HepG2 (cell line): ENCODE measurements around the gene NYAP2. TPM values are rescaled to one million over a fixed set of nuclear protein-coding genes. Genes with fewer than 3 reads are reported as not detected.
A peak's percentile ranks its signal among the peaks of the same experiment; 100 is the strongest.

Experiments used
- ATAC-seq: fragments of 200-7000 bp; cut with Tn5 transposase; 3 replicates; pipeline ENCODE4 v1.9.1; 2020; ENCODE audit warnings: mild to moderate bottlenecking, moderate library complexity
- BruUV-seq: library from RNA; stranded (reverse); fragments of 400-500 nt; replicated peaks from 2 replicates; lab custom pipeline; 2021; lab: Mats Ljungman, UMichigan
- CTCF ChIA-PET: fragments of 300-600 bp; formaldehyde crosslinking; extraction: SDS; loops from one replicate; lab custom pipeline; 2021; ENCODE audit warnings: low total read pairs, inconsistent platforms, low intra/inter-chr PET ratio; lab: Yijun Ruan, JAX
- POLR2A ChIA-PET: fragments of 350-600 bp; sonication (Branson Sonifier 250); formaldehyde crosslinking; loops from one replicate; lab custom pipeline; 2020; ENCODE audit warnings: antibody characterized with exemption, inconsistent platforms; lab: Yijun Ruan, JAX
- DNase-seq: peaks from one replicate; pipeline ENCODE4 v3.0.0-alpha.2; 2015; ENCODE audit warnings: low spot score
- FAIRE-seq: peaks from 3 replicates; lab custom pipeline; 2011; peaks lifted over from hg19 to GRCh38; lab: Jason Lieb, UNC
- H2AFZ ChIP-seq: one replicate; pipeline ENCODE4 v1.6.1; 2011; ENCODE audit warnings: low read length, inconsistent platforms
- H3K27ac ChIP-seq: fragments of 300-600 bp; 3 replicates; pipeline ENCODE4 v1.8.0; 2011; ENCODE audit warnings: mixed run types, mild to moderate bottlenecking, mixed read lengths, low read length, inconsistent platforms; ENCODE audit not compliant: insufficient read depth; ENCODE audit errors: extremely low read length
- H3K27me3 ChIP-seq, 2 experiments: fragments of 200-600 bp in 1 of 2; 2 replicates in 1 of 2; 3 replicates in 1 of 2; pipeline versions ENCODE4 v1.6.0 to v1.8.0; 2011; ENCODE audit warnings: low read length in 2 of 2, mild to moderate bottlenecking in 2 of 2, moderate library complexity in 2 of 2, inconsistent platforms in 1 of 2; ENCODE audit not compliant: insufficient read depth in 2 of 2, control insufficient read depth in 1 of 2
- H3K36me3 ChIP-seq, 2 experiments: fragments of 200-600 bp in 1 of 2; replicated peaks in 1 of 2; 2 replicates in 1 of 2; 3 replicates in 1 of 2; pipeline versions ENCODE4 v1.5.1 to v1.8.0; 2011; ENCODE audit warnings: low read length in 2 of 2, inconsistent platforms in 1 of 2; ENCODE audit not compliant: insufficient read depth in 2 of 2, control insufficient read depth in 1 of 2
- H3K4me1 ChIP-seq: 2 replicates; pipeline ENCODE4 v1.5.1; 2012; ENCODE audit warnings: low read length, inconsistent platforms; ENCODE audit not compliant: insufficient read depth
- H3K4me2 ChIP-seq: 2 replicates; pipeline ENCODE4 v1.6.0; 2011; ENCODE audit warnings: low read depth, low read length, inconsistent platforms
- H3K4me3 ChIP-seq, 3 experiments: fragments of 200-600 bp in 1 of 3; sonication (generic), shearing (Covaris generic) in 1 of 3; replicated peaks in 1 of 3; 2 replicates each; pipeline ENCODE4 v1.5.1; 2011 to 2016; ENCODE audit warnings: low read length in 3 of 3, inconsistent platforms in 2 of 3, low read depth in 2 of 3, mild to moderate bottlenecking in 2 of 3, control low read depth in 1 of 3, mixed read lengths in 1 of 3; ENCODE audit not compliant: insufficient read depth in 1 of 3
- H3K79me2 ChIP-seq: one replicate; pipeline ENCODE4 v1.6.1; 2011; ENCODE audit warnings: low read length, inconsistent platforms; ENCODE audit not compliant: insufficient read depth
- H3K9ac ChIP-seq: 2 replicates; pipeline ENCODE4 v1.6.0; 2011; ENCODE audit warnings: mild to moderate bottlenecking, low read depth, low read length, inconsistent platforms; ENCODE audit not compliant: insufficient read depth
- H3K9me3 ChIP-seq: 2 replicates; pipeline ENCODE4 v1.5.1; 2012; ENCODE audit warnings: mild to moderate bottlenecking, low read length
- H4K20me1 ChIP-seq: 2 replicates; pipeline ENCODE4 v1.6.0; 2011; ENCODE audit warnings: inconsistent platforms, mild to moderate bottlenecking, low read length, moderate library complexity; ENCODE audit not compliant: insufficient read depth
- EP300 ChIP-seq, 3 experiments: sonication (generic) in 1 of 3; formaldehyde crosslinking in 1 of 3; IDR thresholded peaks; 2 replicates each; pipeline versions ENCODE4 v1.5.1 to v1.6.1; 2011 to 2020; ENCODE audit warnings: low read depth in 2 of 3, low read length in 2 of 3, borderline replicate concordance in 1 of 3, improper control_type of control experiment in 1 of 3, mild to moderate bottlenecking in 1 of 3, missing genetic modification reagents in 1 of 3, moderate library complexity in 1 of 3
- ZNF562 ChIP-seq: sonication (generic); formaldehyde crosslinking; IDR thresholded peaks from 2 replicates; pipeline ENCODE4 v1.8.0; 2022; ENCODE audit warnings: missing genetic modification reagents, borderline replicate concordance
- ZNF574 ChIP-seq: sonication (generic); formaldehyde crosslinking; IDR thresholded peaks from 2 replicates; pipeline ENCODE4 v1.4.0; 2020; ENCODE audit warnings: missing genetic modification reagents
- WGBS: methylation state at CpG from one replicate; pipeline ENCODE4 v1.1.6; 2017; ENCODE audit warnings: low lambda C conversion rate; 5-methylcytosine and 5-hydroxymethylcytosine counted together
- in situ Hi-C: cut with HindIII; loops from 2 replicates; pipeline ENCODE4 v1.10.0; 2017; ENCODE audit warnings: low pct_unique_long_range_greater_than_20kb; ENCODE audit not compliant: extremely low pct_ligation_motif_present
- intact Hi-C: fragments of 100-400 bp; cut with micrococcal nuclease; formaldehyde crosslinking; loops from one replicate; pipeline ENCODE4 v1.10.0; 2022; ENCODE audit not compliant: unreplicated experiment
- polyA plus RNA-seq, 8 experiments: library from polyadenylated mRNA; depleted of rRNA in 3 of 8; stranded (reverse) in 7 of 8; unstranded in 1 of 8; fragments of >200 nt; fragmentation: Illumina TruSeq in 4 of 8; extraction: Trizol in 4 of 8; gene quantifications; 2 replicates each; pipeline versions ENCODE4 v1.2.1 to v1.2.3, GENCODE V29; 2011 to 2016; ENCODE audit warnings: low read depth in 4 of 8, missing spikeins in 1 of 8, mixed read lengths in 1 of 8; ENCODE audit not compliant: insufficient read depth in 1 of 8
- total RNA-seq, 5 experiments: library from RNA; depleted of rRNA; stranded (reverse); fragments of >200 nt; fragmentation: Illumina TruSeq; extraction: Trizol; gene quantifications; 2 replicates each; pipeline ENCODE4 v1.2.3, GENCODE V29; 2016; ENCODE audit warnings: low read depth in 1 of 5

Gene NYAP2
- total and polyA plus RNA-seq, 2 of the 13 experiments (the other 11 are each of a cell fraction or from before 2014, with no cell fraction given) = not detected

DNA sequence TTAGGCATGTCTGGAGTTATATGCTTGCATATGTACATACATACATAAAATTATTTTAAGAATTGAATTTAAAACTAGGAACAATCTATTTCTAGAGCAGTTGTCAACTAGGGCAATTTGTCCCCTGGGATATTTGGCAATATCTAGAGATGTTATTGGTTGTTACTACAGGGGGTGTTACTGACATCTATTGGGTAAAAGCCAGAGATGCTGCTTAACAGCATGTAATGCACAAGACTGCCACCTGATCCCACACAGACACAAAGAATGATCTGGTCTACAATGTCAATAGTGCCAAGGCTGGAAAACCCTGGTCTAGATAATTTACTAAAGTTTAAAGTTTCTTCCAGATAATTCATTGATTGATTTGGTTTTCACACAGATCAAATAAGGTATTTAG, 185.3 kb downstream of the NYAP2 start (continued):
- TF ChIP-seq EP300 (IDR thresholded peaks at IDR 0.05; ENCODE audit: low read depth in 2 of 2, low read length in 2 of 2) (no peak), EP300 (CRISPR knock-in tag; IDR thresholded peaks at IDR 0.05; ENCODE audit: borderline replicate concordance) (no peak)
- TF ChIP-seq, all 625 proteins: peak for 0

DNA sequence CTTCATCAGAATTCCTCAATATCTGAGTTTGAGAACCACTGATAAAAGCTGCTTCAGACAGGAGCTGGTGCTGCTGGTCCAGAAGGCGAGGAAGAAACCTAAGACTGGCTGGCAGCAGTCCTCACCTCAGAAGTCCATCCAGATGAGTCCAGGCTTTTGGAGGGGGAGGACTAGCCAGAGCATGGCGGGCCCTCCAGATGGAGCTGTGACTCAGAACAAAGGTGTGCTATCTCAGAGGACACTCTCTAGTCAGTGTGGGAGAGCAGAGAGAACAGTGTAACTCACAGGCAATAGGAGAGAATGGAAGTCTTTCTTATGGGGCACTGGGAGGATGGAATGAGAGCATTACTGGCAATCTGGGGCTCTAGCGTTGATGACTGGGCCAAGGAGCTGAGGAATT, 191.4 kb downstream of the NYAP2 start:
- Histone ChIP-seq H3K9me3 (no peaks in the 10 kb centered on the region), H3K4me3 (no peak overlapping the region), H3K27ac (no peak overlapping the region), H4K20me1 (no peaks in the 10 kb centered on the region), H3K9ac (no peak overlapping the region), H3K79me2 (no peaks in the 10 kb centered on the region), H3K27me3 (no peaks in the 10 kb centered on the region), H2AFZ (no peak overlapping the region), H3K4me2 (no peak overlapping the region), H3K4me1 (no peaks in the 10 kb centered on the region), H3K36me3 (no peaks in the 10 kb centered on the region)
- POLR2A ChIA-PET = no interaction called here
- intact Hi-C loops (no loop called here), in situ Hi-C loops (no loop called here)
- DNase-seq (no peak), ATAC-seq (peak; percentile 45; the same call in 2 of the 3 replicates), FAIRE-seq (no peak)
- TF ChIP-seq ZNF574 (CRISPR knock-in tag) (peak; percentile 84), ZNF562 (CRISPR knock-in tag) (no peak)
- BruUV-seq = no TSS peak
- CTCF ChIA-PET = no interaction called here
- 0% methylated on average over 3 of the region's 3 CpGs for WGBS
